ENCODE measurements around the gene GPRIN3. TPM values are rescaled to one million over a fixed set of nuclear protein-coding genes. Genes with fewer than 3 reads are reported as not detected.

Gene GPRIN3
- total and polyA plus RNA-seq, 2 experiments from 2014 or later, result 0.74 to 3.2 TPM

DNA sequence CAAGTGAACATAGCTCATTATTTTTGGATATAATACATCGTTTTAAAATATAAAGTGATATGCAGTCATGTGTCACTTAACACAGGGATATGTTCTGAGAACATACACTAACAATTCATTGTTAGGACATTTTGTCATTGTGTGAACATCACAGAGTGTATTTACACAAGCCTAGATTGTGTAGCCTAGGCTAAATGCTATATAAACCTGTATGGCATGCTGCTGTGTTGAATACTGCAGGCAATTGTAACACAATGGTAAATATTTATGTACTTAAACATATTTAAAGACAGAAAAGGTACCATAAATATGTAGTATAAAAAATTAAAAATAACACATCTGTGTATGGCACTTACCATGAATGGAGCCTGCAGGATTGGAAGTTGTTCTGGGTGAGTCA is 44.9 kb upstream of the GPRIN3 start:
- Histone ChIP-seq H3K4me2 (no peak overlapping the region), H3K4me1 (ENCODE audit: insufficient read depth) (no peaks in the 10 kb centered on the region), H2AFZ (no peak overlapping the region), H4K20me1 (replicated peaks; ENCODE audit: insufficient read depth) (no peaks in the 10 kb centered on the region), H3K27ac (ENCODE audit: low read depth) (no peak overlapping the region), H3K79me2 (replicated peaks; ENCODE audit: insufficient read depth) (no peaks in the 10 kb centered on the region), H3F3A (replicated peaks; ENCODE audit: low read depth) (no peaks in the 10 kb centered on the region), H3K27me3 (ENCODE audit: insufficient read depth) (no peaks in the 10 kb centered on the region), H3K9me2 (ENCODE audit: insufficient read depth) (no peaks in the 10 kb centered on the region), H3K36me3 (ENCODE audit: insufficient read depth) (no peaks in the 10 kb centered on the region), H3K4me3 (no peak overlapping the region)
- DNase-seq (ENCODE audit: low spot score), result no peak
- Mint-ChIP-seq H3K36me3 (ENCODE audit: low read depth) (no peaks in the 10 kb centered on the region), H3K4me3 (no peak overlapping the region), H3K27ac (no peak overlapping the region), H3K9me3 (peaks cover 6% of the 10 kb centered on the region; the same call in 2 of the 3 replicates), H3K27me3 (ENCODE audit: insufficient read depth, low read depth, poor library complexity) (peaks cover 2% of the 10 kb centered on the region), H3K4me1 (no peaks in the 10 kb centered on the region)
- ATAC-seq, result no peak
- TF ChIP-seq POLR2AphosphoS5 (IDR thresholded peaks at IDR 0.05; ENCODE audit: low read depth), result no peak
- TF ChIP-seq, protein P1, sequence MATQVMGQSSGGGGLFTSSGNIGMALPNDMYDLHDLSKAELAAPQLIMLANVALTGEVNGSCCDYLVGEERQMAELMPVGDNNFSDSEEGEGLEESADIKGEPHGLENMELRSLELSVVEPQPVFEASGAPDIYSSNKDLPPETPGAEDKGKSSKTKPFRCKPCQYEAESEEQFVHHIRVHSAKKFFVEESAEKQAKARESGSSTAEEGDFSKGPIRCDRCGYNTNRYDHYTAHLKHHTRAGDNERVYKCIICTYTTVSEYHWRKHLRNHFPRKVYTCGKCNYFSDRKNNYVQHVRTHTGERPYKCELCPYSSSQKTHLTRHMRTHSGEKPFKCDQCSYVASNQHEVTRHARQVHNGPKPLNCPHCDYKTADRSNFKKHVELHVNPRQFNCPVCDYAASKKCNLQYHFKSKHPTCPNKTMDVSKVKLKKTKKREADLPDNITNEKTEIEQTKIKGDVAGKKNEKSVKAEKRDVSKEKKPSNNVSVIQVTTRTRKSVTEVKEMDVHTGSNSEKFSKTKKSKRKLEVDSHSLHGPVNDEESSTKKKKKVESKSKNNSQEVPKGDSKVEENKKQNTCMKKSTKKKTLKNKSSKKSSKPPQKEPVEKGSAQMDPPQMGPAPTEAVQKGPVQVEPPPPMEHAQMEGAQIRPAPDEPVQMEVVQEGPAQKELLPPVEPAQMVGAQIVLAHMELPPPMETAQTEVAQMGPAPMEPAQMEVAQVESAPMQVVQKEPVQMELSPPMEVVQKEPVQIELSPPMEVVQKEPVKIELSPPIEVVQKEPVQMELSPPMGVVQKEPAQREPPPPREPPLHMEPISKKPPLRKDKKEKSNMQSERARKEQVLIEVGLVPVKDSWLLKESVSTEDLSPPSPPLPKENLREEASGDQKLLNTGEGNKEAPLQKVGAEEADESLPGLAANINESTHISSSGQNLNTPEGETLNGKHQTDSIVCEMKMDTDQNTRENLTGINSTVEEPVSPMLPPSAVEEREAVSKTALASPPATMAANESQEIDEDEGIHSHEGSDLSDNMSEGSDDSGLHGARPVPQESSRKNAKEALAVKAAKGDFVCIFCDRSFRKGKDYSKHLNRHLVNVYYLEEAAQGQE (IDR thresholded peaks at IDR 0.05; ENCODE audit: unreplicated experiment), result no peak
- TF ChIP-seq JUNB (IDR thresholded peaks at IDR 0.05; ENCODE audit: unreplicated experiment), result no peak
- TF ChIP-seq EZH2phosphoT487 (IDR thresholded peaks at IDR 0.05; ENCODE audit: unreplicated experiment), result no peak
- no peak for TF ChIP-seq NANOG (IDR thresholded peaks at IDR 0.05; ENCODE audit: borderline replicate concordance)
- no peak for TF ChIP-seq ZNF114 (CRISPR knock-in tag; IDR thresholded peaks at IDR 0.05)
- TF ChIP-seq, protein P2, sequence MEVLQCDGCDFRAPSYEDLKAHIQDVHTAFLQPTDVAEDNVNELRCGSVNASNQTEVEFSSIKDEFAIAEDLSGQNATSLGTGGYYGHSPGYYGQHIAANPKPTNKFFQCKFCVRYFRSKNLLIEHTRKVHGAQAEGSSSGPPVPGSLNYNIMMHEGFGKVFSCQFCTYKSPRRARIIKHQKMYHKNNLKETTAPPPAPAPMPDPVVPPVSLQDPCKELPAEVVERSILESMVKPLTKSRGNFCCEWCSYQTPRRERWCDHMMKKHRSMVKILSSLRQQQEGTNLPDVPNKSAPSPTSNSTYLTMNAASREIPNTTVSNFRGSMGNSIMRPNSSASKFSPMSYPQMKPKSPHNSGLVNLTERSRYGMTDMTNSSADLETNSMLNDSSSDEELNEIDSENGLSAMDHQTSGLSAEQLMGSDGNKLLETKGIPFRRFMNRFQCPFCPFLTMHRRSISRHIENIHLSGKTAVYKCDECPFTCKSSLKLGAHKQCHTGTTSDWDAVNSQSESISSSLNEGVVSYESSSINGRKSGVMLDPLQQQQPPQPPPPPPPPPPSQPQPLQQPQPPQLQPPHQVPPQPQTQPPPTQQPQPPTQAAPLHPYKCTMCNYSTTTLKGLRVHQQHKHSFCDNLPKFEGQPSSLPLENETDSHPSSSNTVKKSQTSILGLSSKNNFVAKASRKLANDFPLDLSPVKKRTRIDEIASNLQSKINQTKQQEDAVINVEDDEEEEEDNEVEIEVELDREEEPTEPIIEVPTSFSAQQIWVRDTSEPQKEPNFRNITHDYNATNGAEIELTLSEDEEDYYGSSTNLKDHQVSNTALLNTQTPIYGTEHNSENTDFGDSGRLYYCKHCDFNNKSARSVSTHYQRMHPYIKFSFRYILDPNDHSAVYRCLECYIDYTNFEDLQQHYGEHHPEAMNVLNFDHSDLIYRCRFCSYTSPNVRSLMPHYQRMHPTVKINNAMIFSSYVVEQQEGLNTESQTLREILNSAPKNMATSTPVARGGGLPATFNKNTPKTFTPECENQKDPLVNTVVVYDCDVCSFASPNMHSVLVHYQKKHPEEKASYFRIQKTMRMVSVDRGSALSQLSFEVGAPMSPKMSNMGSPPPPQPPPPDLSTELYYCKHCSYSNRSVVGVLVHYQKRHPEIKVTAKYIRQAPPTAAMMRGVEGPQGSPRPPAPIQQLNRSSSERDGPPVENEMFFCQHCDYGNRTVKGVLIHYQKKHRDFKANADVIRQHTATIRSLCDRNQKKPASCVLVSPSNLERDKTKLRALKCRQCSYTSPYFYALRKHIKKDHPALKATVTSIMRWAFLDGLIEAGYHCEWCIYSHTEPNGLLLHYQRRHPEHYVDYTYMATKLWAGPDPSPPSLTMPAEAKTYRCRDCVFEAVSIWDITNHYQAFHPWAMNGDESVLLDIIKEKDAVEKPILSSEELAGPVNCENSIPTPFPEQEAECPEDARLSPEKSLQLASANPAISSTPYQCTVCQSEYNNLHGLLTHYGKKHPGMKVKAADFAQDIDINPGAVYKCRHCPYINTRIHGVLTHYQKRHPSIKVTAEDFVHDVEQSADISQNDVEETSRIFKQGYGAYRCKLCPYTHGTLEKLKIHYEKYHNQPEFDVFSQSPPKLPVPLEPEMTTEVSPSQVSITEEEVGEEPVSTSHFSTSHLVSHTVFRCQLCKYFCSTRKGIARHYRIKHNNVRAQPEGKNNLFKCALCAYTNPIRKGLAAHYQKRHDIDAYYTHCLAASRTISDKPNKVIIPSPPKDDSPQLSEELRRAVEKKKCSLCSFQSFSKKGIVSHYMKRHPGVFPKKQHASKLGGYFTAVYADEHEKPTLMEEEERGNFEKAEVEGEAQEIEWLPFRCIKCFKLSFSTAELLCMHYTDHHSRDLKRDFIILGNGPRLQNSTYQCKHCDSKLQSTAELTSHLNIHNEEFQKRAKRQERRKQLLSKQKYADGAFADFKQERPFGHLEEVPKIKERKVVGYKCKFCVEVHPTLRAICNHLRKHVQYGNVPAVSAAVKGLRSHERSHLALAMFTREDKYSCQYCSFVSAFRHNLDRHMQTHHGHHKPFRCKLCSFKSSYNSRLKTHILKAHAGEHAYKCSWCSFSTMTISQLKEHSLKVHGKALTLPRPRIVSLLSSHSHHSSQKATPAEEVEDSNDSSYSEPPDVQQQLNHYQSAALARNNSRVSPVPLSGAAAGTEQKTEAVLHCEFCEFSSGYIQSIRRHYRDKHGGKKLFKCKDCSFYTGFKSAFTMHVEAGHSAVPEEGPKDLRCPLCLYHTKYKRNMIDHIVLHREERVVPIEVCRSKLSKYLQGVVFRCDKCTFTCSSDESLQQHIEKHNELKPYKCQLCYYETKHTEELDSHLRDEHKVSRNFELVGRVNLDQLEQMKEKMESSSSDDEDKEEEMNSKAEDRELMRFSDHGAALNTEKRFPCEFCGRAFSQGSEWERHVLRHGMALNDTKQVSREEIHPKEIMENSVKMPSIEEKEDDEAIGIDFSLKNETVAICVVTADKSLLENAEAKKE (CRISPR knock-in tag; IDR thresholded peaks at IDR 0.05), result no peak
- TF ChIP-seq, protein P3, sequence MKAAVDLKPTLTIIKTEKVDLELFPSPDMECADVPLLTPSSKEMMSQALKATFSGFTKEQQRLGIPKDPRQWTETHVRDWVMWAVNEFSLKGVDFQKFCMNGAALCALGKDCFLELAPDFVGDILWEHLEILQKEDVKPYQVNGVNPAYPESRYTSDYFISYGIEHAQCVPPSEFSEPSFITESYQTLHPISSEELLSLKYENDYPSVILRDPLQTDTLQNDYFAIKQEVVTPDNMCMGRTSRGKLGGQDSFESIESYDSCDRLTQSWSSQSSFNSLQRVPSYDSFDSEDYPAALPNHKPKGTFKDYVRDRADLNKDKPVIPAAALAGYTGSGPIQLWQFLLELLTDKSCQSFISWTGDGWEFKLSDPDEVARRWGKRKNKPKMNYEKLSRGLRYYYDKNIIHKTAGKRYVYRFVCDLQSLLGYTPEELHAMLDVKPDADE (IDR thresholded peaks at IDR 0.05), result no peak

Measured in GM23338 (cell line).